ENCODE data around the gene RRP9.

DNA sequence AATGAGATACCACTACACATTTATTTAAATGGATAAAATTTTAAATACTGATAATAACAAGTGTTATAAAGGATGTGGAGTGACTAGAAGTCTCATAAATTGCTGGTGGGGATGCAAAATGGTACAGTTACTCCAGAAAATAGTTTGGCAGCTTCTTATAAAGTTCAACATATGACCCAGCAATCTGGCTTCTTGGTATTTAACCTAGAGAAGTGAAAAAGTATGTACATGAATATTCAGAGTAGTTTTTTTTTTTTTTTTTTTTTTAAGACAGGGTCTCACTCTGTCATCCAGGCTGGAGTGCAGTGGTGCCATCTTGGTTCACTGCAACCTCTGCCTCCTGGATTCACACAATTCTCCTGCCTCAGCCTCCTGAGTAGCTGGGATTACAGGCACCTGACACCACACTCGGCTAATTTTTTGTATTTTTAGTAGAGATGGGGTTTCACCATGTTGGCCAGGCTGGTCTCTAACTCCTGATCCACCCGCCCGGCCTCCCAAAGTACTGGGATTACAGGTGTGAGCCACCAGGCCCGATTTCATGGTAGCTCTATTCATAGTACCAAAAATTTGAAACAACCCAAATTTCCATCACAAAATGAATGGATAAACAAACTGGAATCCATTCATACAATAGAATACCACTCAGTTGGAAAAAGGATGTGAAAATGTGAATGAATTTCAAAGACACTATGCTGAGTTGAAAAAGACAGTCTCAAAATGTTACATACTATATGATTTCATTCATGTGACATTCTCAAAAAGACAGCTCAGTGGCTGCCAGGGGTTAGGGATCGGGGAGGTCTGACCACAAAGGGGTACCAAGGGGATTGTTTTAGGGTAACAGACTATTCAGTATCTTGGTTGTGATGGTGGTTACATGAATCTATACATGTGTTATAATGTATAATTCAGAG, 14.4 kb downstream of the RRP9 start:
- TF ChIP-seq CTCF (IDR thresholded peaks at IDR 0.05; ENCODE audit: extremely low read depth in 1 of 2, insufficient read depth in 1 of 2, low read depth in 1 of 2, low read length in 2 of 2) (no peak), POLR2A (IDR thresholded peaks at IDR 0.05; ENCODE audit: low read depth, low read length) (no peak), EZH2 (IDR thresholded peaks at IDR 0.05; ENCODE audit: borderline replicate concordance, low read depth, low read length, severe bottlenecking) (no peak), POLR2AphosphoS5 (IDR thresholded peaks at IDR 0.05; ENCODE audit: insufficient read depth, low read depth, low read length) (no peak), GATA2 (IDR thresholded peaks at IDR 0.05; ENCODE audit: insufficient read depth, insufficient read length, low read depth, low read length) (no peak), MAX (IDR thresholded peaks at IDR 0.05; ENCODE audit: insufficient read depth, insufficient read length) (no peak), JUN (IDR thresholded peaks at IDR 0.05; ENCODE audit: borderline replicate concordance, insufficient read depth, insufficient read length, low read depth) (no peak), MYC (IDR thresholded peaks at IDR 0.05; ENCODE audit: low read depth, low read length) (no peak), FOS (IDR thresholded peaks at IDR 0.05; ENCODE audit: borderline replicate concordance, insufficient read depth, low read length) (no peak)

Data from endothelial cell of umbilical vein (primary cell).